Diencephalon (tissue), 1 donor: ENCODE results near the gene GALNT10. TPM values are rescaled to one million over a fixed set of nuclear protein-coding genes. Genes with fewer than 3 reads are reported as not detected.

Experiments used
- small RNA-seq: library from RNA; depleted of rRNA; stranded (forward); fragments of <200 nt; gene quantifications from one replicate; pipeline ENCODE3, GENCODE V24; 2014
- total RNA-seq: library from RNA; depleted of rRNA; stranded (reverse); fragments of >200 nt; gene quantifications from one replicate; pipeline ENCODE4 v1.2.3, GENCODE V29; 2014

GALNT10 gene
- total RNA-seq, result 14.8 TPM

DNA sequence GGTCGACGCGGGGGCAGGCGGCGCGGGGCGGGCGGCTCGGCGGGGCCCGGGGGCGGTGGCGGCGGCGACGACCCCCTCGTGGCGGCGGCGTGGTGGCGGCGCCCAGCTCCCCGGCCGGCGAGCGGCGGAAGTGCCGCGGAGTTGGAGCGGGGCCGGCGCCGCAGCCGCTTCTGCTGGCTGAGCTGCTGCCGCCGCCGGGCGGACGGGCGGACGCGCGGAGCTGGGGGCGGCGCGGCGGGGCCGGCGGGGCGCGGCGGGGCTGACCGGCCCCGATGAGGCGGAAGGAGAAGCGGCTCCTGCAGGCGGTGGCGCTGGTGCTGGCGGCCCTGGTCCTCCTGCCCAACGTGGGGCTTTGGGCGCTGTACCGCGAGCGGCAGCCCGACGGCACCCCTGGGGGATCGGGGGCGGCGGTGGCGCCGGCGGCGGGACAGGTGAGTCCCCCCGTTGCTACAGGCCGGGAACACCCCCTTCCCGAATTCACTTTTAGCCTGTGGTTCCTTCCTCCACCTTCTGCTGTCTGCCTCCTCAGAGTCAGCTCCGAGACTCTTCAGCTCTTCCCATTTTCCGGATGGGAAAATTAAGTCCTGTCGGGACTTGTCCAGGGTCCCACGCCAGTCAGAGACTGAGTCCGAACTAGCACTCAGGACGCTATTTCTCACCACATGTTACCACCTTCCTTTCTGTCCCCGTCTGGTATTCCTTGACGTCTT, at the start of gene GALNT10:
Gene GALNT10, plus strand, starts transcription at position 139 of the 710 bp plus-strand sequence. Its CDS starts 134 bp downstream, at position 273.

GRCh38 chr5:154445422-154446194, 255.1 kb downstream of the GALNT10 start, which contains the start of gene SAP30L:
TSS of gene SAP30L (plus strand) at chr5:154445997. CDS start at chr5:154446605, 608 bp downstream.

Small RNA genes lying within 50 kb of the gene (small RNA-seq; reads per million reads assigned to genes)
- gene MIR1294 (0.28 reads per million, percentile 16 among the genes with 10 or more reads in this experiment), gene RN7SL655P (not detected)

Other genes with a start within 250 kb of the GALNT10 start
- gene FAM114A2, start 151.8 kb upstream of the GALNT10 start, total RNA-seq, result 22.6 TPM
- 161 TPM for gene MFAP3, start 151.8 kb upstream of the GALNT10 start, total RNA-seq